Measurements from ENCODE around the gene ARHGAP22. TPM values are rescaled to one million over a fixed set of nuclear protein-coding genes. Genes with fewer than 3 reads are reported as not detected.

The ARHGAP22 gene
- total and polyA plus RNA-seq, 2 of the 4 experiments (the other 2 are of a cell fraction), result 28.3 to 30.2 TPM

GRCh38 chr10:48414778-48415177 is 190.1 kb downstream of the ARHGAP22 start:
- Histone ChIP-seq H3K9me1 (ENCODE audit: insufficient read depth, low read length) (peaks cover 11% of the 10 kb centered on the region; the same call in 1 of the 2 replicates), H4K20me1 (ENCODE audit: insufficient read depth, low read length) (no peaks in the 10 kb centered on the region; the same call in 1 of the 2 replicates), H3K9ac (ENCODE audit: low read depth, low read length) (no peak overlapping the region), H2BK120ac (ENCODE audit: low read depth, low read length) (0 out of 2 replicates have a peak overlapping the region, but pooled peaks have one; percentile 79), H3K4ac (ENCODE audit: low read depth, low read length) (peak overlapping the region; percentile 54; the same call in 1 of the 2 replicates), H3K79me1 (ENCODE audit: low read depth in 1 of 2, low read length in 2 of 2) (peaks cover 24 to 32% of the 10 kb centered on the region in 2 experiments), H3K4me3 (ENCODE audit: insufficient read depth, low read depth, low read length) (no peak overlapping the region), H2BK5ac (ENCODE audit: low read depth, low read length, poor library complexity, severe bottlenecking) (peak overlapping the region; percentile 62), H3K27ac (ENCODE audit: insufficient read depth, low read length) (peak overlapping the region; percentile 28; the same call in 1 of the 2 replicates), H3K4me1 (ENCODE audit: control insufficient read depth, insufficient read depth, low read length) (peaks cover 9% of the 10 kb centered on the region), H4K91ac (ENCODE audit: insufficient read depth, low read depth, low read length) (peak overlapping the region; percentile 74; the same call in 1 of the 2 replicates), H2BK20ac (ENCODE audit: low read depth, low read length) (no peak overlapping the region), H4K5ac (ENCODE audit: low read depth, low read length) (no peak overlapping the region), H3K23ac (ENCODE audit: low read depth, low read length) (no peak overlapping the region), H3K36me3 (ENCODE audit: control insufficient read depth, insufficient read depth, low read length) (peaks cover 6% of the 10 kb centered on the region), H4K8ac (ENCODE audit: low read depth in 2 of 2, low read length in 2 of 2) (peak overlapping the region in 1 of 2 experiments; percentile 77; a peak in 2 of 4 replicates), H2AK9ac (replicated peaks; ENCODE audit: low read depth, low read length, poor library complexity) (no peak overlapping the region), H3K18ac (ENCODE audit: low read depth, low read length) (no peak overlapping the region), H3K27me3 (ENCODE audit: control insufficient read depth, insufficient read depth, low read length) (no peaks in the 10 kb centered on the region), H2AK5ac (ENCODE audit: low read depth, low read length) (no peak overlapping the region), H2BK15ac (ENCODE audit: low read depth, low read length) (peak overlapping the region; percentile 89; the same call in 1 of the 3 replicates), H3K14ac (replicated peaks; ENCODE audit: low read depth, low read length) (no peak overlapping the region), H3K9me3 (ENCODE audit: control insufficient read depth, insufficient read depth, low read length) (peaks cover 8% of the 10 kb centered on the region), H3K56ac (ENCODE audit: extremely low read depth, insufficient read depth, low read length) (no peak overlapping the region), H3K4me2 (ENCODE audit: low read depth, low read length) (no peak overlapping the region), H2AFZ (replicated peaks; ENCODE audit: low read length, poor library complexity) (no peak overlapping the region)
- BruUV-seq (replicated peaks), result no TSS peak
- CTCF ChIA-PET, result no interaction called here
- ATAC-seq (ENCODE audit: low read depth) (peak; percentile 85), DNase-seq (peak; percentile 82)
- intact Hi-C loops (cut with micrococcal nuclease), result loop anchor here (2.0 kb wide), 1 partner anchor 14 kb away; no protein-coding TSS in a partner anchor
- POLR2A ChIA-PET (ENCODE audit: unreplicated experiment), result no interaction called here
- dilution Hi-C loops (cut with HindIII; ENCODE audit: low sequenced_read_pairs, unreplicated experiment), result no loop called here
- WGBS, 2 experiments (ENCODE audit: extremely low coverage in 2 of 2, insufficient read length in 1 of 2), result no CpG with 5 or more reads among the region's 1 CpG
- TF ChIP-seq CEBPB (IDR thresholded peaks at IDR 0.05; ENCODE audit: low read depth, low read length), result no peak
- TF ChIP-seq ELK1 (IDR thresholded peaks at IDR 0.05; ENCODE audit: borderline replicate concordance, low read depth, low read length), result no peak
- no peak for TF ChIP-seq POLR2A (IDR thresholded peaks at IDR 0.05; ENCODE audit: low read depth, low read length)
- TF ChIP-seq BHLHE40 (IDR thresholded peaks at IDR 0.05; ENCODE audit: low read depth, low read length), result peak; percentile 5; the same call in 1 of the 2 replicates
- TF ChIP-seq SMC3 (IDR thresholded peaks at IDR 0.05; ENCODE audit: low read depth, low read length), result no peak
- peak; percentile 28; the same call in 1 of the 2 replicates for TF ChIP-seq MAFK (IDR thresholded peaks at IDR 0.05; ENCODE audit: low read depth, low read length)
- TF ChIP-seq RFX5 (IDR thresholded peaks at IDR 0.05; ENCODE audit: low read depth, low read length), result no peak
- peak; percentile 55; the same call in 1 of the 2 replicates for TF ChIP-seq FOS (IDR thresholded peaks at IDR 0.05; ENCODE audit: low read depth, low read length)
- in situ Hi-C loops (cut with MboI; ENCODE audit: low sequenced_read_pairs), result no loop called here

Measured in IMR-90 (cell line).